GM21515 (cell line): Measurements from ENCODE around the gene SEM1.
"Not testable (repeated sequence)": the region's sequence is repeated elsewhere in the genome, so short reads cannot be mapped to it uniquely, and the experiment has no call there.

Experiments
- ATAC-seq: cut with Tn5 transposase; IDR thresholded peaks from one replicate; pipeline ENCODE4 v1.9.1; 2021; ENCODE audit not compliant: unreplicated experiment

SEM1 gene

DNA sequence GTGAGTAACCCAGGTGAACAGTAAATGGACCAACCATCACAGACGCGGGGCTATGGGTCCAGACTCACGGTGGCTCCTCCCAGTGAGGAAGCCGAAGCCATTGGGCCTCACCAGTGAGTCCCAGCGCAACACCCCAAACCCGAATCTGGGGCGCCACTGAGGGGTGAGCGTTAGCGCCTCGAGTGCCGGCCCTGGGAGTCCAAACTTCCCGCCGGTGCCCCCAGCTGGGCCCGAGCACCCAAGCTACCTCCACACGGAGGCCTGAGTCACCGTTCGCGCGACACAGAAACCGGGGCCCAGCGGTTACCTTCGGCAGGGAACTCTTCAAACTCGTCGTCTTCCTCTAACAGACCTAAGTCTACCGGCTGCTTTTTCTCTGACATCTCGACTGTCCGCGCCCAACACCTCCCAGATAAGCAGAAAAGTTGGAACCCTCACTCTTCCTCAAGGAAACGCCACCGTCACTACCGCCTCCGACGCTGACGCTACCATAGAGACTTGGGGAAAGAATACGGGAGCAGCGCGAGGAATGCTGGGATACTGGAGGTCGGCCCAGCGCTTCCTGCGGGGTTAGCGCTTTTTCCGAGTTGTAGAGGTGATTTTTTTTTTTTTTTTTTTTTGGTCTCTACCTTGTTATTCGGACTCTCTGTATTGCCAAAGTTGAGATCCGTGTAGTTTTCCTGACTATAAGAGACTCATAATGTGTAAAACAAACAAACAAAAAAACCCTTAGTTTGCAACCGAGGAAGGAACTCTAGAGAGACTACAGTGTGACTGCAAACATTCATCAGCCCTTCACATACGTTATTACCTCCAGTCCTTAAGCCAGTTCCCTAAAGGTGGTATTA is at the start of gene SEM1:
TSS of gene SEM1 (minus strand) at position 466 of the 848 bp plus-strand sequence. CDS start at position 383, 83 bp downstream.
- peak; percentile 92 for ATAC-seq

DNA sequence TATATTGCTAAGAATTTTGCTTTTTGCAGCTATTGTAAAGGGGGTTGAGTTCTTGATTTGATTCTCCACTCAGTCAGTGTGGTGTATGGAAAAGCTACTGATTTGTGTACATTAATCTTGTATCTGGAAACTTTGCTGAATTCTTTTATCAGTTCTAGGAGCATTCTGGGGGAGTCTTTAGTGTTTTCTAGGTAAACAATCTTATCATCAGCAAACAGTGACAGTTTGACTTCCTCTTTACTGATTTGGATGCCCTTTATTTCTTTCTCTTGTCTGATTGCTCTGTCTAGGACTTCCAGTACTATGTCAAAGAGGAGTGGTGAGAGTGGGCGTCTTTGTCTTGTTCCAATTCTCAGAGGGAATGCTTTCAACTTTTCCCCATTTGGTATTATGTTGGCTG is 48.2 kb upstream of the SEM1 start:
- not testable (repeated sequence) for ATAC-seq

- ATAC-seq, result no peak
Observed at GRCh38 chr7:96747418-96747940, 37.8 kb upstream of the SEM1 start.

GRCh38 chr7:96740130-96740529 is 30.5 kb upstream of the SEM1 start:
- no peak for ATAC-seq

DNA sequence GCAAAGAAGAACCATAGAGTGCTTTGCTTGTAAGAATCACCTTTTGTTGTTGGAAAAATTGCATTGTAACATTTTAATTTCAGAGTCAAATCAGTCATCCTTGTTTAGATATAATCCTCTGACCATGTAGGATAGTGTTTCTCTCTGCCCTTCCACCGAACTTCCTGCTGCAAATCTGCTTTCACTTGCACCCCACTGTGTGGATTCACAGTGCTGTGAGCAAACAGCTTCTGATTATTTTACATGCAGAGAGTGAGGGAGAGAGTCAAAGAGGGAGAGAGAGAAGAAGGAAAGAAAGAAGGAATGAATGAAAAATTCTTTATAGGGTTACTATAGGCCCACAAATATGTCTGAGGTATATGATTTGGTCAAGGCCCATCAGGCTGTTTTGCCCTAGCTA is 30.0 kb upstream of the SEM1 start:
- no peak for ATAC-seq

GRCh38 chr7:96739167-96739566 is 29.5 kb upstream of the SEM1 start:
- ATAC-seq, result no peak

- no peak for ATAC-seq
Observed at GRCh38 chr7:96738705-96739104, 29.1 kb upstream of the SEM1 start.

DNA sequence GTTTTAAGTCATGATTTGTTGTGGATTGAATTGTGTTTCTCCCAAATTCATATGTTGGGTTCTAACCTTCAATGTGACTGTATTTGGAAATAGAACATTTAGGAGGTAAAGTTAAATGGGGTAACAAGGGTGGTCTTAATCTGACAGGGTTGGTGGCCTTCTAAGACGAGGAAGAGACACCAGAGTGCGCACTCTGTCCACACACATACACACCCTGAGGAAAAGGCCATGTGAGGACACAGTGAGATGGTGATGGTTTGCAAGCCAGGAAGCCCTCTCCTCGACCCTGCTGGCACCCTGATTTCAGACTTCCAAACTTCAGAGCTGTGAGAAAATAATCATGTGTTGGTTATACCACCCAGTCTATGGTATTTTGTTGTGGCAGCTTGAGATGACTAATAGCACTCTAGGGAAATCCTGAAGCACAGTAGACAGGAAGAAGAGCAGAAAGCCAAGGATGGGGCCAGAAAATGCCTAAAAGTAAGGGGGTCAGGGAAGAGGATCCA is 28.0 kb upstream of the SEM1 start:
- ATAC-seq, result no peak

- no peak for ATAC-seq
Observed at GRCh38 chr7:96734343-96734742, 24.7 kb upstream of the SEM1 start.

- no peak for ATAC-seq
Observed at GRCh38 chr7:96729820-96730219, 20.2 kb upstream of the SEM1 start.

DNA sequence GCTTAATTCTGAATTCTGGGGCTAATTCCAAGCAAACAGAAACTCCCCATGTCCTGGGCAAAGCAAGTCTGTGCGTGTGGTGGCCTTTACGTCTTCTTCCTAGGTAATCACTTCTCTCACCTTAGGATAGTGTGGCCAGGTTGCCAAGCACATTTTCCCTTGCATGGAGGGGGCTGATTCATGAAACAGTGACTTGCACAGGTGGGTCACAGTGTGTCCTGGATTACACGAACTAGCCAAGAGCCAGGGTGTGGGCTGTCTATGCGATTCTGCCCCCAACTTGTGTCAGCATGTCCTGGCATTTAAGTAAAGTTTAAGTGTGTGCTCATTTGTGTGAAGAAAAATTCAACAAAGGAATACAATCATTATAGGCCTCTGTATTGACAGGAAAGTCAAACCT is 18.5 kb upstream of the SEM1 start:
- ATAC-seq, result no peak

GRCh38 chr7:96727534-96728088 is 18.0 kb upstream of the SEM1 start:
- no peak for ATAC-seq

GRCh38 chr7:96723622-96724021 is 14.0 kb upstream of the SEM1 start:
- ATAC-seq, result no peak

DNA sequence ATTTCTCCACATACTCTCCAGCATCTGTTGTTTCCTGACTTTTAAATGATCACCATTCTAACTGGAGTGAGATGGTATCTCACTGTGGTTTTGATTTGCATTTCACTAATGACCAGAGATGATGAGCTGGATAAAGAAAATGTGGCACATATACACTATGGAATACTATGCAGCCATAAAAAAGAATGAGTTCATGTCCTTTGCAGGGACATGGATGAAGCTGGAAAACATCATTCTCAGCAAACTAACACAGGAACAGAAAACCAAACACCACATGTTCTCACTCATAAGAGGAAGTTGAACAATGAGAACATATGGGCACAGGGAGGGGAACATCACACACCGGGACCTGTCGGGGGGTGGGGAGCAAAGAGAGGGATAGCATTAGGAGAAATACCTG is 13.3 kb upstream of the SEM1 start:
- ATAC-seq, result not testable (repeated sequence)

GRCh38 chr7:96720843-96721242 is 11.2 kb upstream of the SEM1 start:
- no peak for ATAC-seq

GRCh38 chr7:96719164-96719563 is 9.5 kb upstream of the SEM1 start:
- no peak for ATAC-seq

- ATAC-seq, result no peak
Observed at GRCh38 chr7:96718107-96719003, 8.7 kb upstream of the SEM1 start.

- no peak for ATAC-seq
Observed at GRCh38 chr7:96713037-96713436, 3.4 kb upstream of the SEM1 start.

- ATAC-seq, result no peak
Observed at GRCh38 chr7:96710544-96710943, 898 bp upstream of the SEM1 start.

GRCh38 chr7:96708872-96709271 is 774 bp downstream of the SEM1 start:
- peak; percentile 6 for ATAC-seq
